ENCODE results near the gene SLC34A2. TPM values are rescaled to one million over a fixed set of nuclear protein-coding genes. Genes with fewer than 3 reads are reported as not detected.

The SLC34A2 gene
- total RNA-seq, 1 experiment from 2014 or later, result not detected

DNA sequence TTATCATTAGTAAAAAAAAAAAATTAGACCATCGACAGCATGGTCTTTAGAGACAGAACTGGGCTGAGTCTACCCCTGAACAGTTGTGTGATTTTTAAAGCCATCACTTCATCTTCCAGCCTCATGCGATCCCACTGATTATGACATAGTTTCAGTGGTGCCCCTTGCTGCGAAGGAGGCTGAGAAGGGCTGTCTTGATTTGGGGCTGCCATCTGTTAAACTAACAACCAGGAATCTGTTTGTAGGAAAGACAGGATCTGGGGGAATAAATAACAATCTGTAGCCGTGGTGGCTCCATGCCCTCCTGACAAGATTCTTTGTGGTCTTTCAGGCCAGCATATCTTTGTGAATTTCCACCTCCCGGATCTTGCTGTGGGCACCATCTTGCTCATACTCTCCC is 17.1 kb downstream of the SLC34A2 start:
- POLR2A ChIA-PET (ENCODE audit: unreplicated experiment), result no interaction called here
- CTCF ChIA-PET, result no interaction called here
- no TSS peak for BruUV-seq (replicated peaks)

DNA sequence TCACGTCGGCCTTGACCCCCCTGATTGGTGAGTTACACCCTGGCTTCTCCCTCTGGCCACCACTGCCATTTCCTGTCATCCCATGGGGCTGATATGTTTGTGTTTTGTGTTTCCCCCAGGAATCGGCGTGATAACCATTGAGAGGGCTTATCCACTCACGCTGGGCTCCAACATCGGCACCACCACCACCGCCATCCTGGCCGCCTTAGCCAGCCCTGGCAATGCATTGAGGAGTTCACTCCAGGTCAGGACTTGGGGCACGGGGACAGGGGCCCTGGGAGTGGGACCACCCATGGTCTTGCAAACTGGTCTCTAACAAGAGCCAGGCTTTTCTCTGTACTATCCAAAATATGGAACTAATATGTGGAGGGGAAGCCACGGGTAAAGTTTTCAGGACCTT is 18.7 kb downstream of the SLC34A2 start:
- H3K9me3 ChIP-seq (ENCODE audit: insufficient read depth, low read depth), result no peaks in the 10 kb centered on the region
- no peaks in the 10 kb centered on the region for H3K4me1 ChIP-seq (replicated peaks; ENCODE audit: insufficient read depth)
- no peaks in the 10 kb centered on the region for H3F3A ChIP-seq (ENCODE audit: insufficient read depth, low read depth)
- no peak for DNase-seq
- intact Hi-C loops (cut with micrococcal nuclease; ENCODE audit: unreplicated experiment), result no loop called here
- no peak overlapping the region for H3K4me2 ChIP-seq
- no peak overlapping the region for H3K4me3 ChIP-seq
- CTCF ChIA-PET, result no interaction called here
- POLR2A ChIA-PET (ENCODE audit: unreplicated experiment), result no interaction called here
- no peaks in the 10 kb centered on the region for H3K79me2 ChIP-seq (ENCODE audit: low read depth)
- no peak overlapping the region for H3K27ac ChIP-seq
- BruUV-seq (replicated peaks), result no TSS peak
- no peaks in the 10 kb centered on the region for H3K36me3 ChIP-seq (ENCODE audit: low read depth)
- TF ChIP-seq, protein P1, sequence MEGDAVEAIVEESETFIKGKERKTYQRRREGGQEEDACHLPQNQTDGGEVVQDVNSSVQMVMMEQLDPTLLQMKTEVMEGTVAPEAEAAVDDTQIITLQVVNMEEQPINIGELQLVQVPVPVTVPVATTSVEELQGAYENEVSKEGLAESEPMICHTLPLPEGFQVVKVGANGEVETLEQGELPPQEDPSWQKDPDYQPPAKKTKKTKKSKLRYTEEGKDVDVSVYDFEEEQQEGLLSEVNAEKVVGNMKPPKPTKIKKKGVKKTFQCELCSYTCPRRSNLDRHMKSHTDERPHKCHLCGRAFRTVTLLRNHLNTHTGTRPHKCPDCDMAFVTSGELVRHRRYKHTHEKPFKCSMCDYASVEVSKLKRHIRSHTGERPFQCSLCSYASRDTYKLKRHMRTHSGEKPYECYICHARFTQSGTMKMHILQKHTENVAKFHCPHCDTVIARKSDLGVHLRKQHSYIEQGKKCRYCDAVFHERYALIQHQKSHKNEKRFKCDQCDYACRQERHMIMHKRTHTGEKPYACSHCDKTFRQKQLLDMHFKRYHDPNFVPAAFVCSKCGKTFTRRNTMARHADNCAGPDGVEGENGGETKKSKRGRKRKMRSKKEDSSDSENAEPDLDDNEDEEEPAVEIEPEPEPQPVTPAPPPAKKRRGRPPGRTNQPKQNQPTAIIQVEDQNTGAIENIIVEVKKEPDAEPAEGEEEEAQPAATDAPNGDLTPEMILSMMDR (conservative IDR thresholded peaks at IDR 0.05), result no peak
- no peaks in the 10 kb centered on the region for H4K20me1 ChIP-seq (ENCODE audit: insufficient read depth)
- H3K27me3 ChIP-seq (ENCODE audit: insufficient read depth, low read depth), result no peaks in the 10 kb centered on the region
- no peak overlapping the region for H2AFZ ChIP-seq
- H3K9me2 ChIP-seq (ENCODE audit: insufficient read depth), result no peaks in the 10 kb centered on the region

More for the DNA sequence above, 17.1 kb downstream of the SLC34A2 start:
- Histone ChIP-seq H3K4me1 (replicated peaks; ENCODE audit: insufficient read depth) (no peaks in the 10 kb centered on the region), H3K27ac (no peak overlapping the region), H3K4me3 (no peak overlapping the region), H3K36me3 (ENCODE audit: low read depth) (no peaks in the 10 kb centered on the region), H3K9me2 (ENCODE audit: insufficient read depth) (no peaks in the 10 kb centered on the region), H3K27me3 (ENCODE audit: insufficient read depth, low read depth) (no peaks in the 10 kb centered on the region), H2AFZ (no peak overlapping the region), H3F3A (ENCODE audit: insufficient read depth, low read depth) (no peaks in the 10 kb centered on the region), H3K9me3 (ENCODE audit: insufficient read depth, low read depth) (no peaks in the 10 kb centered on the region), H3K4me2 (no peak overlapping the region), H4K20me1 (ENCODE audit: insufficient read depth) (no peaks in the 10 kb centered on the region), H3K79me2 (ENCODE audit: low read depth) (no peaks in the 10 kb centered on the region)
- DNase-seq, result no peak
- TF ChIP-seq, protein P1 (conservative IDR thresholded peaks at IDR 0.05), result no peak
- no peak for TF ChIP-seq EZH2 (IDR thresholded peaks at IDR 0.05; ENCODE audit: low read depth)
- intact Hi-C loops (cut with micrococcal nuclease; ENCODE audit: unreplicated experiment), result no loop called here

DNA sequence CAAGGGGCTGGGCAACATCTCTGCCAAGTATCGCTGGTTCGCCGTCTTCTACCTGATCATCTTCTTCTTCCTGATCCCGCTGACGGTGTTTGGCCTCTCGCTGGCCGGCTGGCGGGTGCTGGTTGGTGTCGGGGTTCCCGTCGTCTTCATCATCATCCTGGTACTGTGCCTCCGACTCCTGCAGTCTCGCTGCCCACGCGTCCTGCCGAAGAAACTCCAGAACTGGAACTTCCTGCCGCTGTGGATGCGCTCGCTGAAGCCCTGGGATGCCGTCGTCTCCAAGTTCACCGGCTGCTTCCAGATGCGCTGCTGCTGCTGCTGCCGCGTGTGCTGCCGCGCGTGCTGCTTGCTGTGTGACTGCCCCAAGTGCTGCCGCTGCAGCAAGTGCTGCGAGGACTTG is 20.6 kb downstream of the SLC34A2 start:
- no peaks in the 10 kb centered on the region for H3K27me3 ChIP-seq (ENCODE audit: insufficient read depth, low read depth)
- no peaks in the 10 kb centered on the region for H4K20me1 ChIP-seq (ENCODE audit: insufficient read depth)
- no peaks in the 10 kb centered on the region for H3K4me1 ChIP-seq (replicated peaks; ENCODE audit: insufficient read depth)
- TF ChIP-seq, protein P1 (conservative IDR thresholded peaks at IDR 0.05), result no peak
- no peak for TF ChIP-seq EZH2 (IDR thresholded peaks at IDR 0.05; ENCODE audit: low read depth)
- H3F3A ChIP-seq (ENCODE audit: insufficient read depth, low read depth), result no peaks in the 10 kb centered on the region
- no peaks in the 10 kb centered on the region for H3K79me2 ChIP-seq (ENCODE audit: low read depth)
- no peak overlapping the region for H2AFZ ChIP-seq
- H3K9me3 ChIP-seq (ENCODE audit: insufficient read depth, low read depth), result no peaks in the 10 kb centered on the region
- H3K4me2 ChIP-seq, result no peak overlapping the region
- ChIA-PET POLR2A (ENCODE audit: unreplicated experiment) (no interaction called here), CTCF (no interaction called here)
- BruUV-seq (replicated peaks), result no TSS peak
- H3K36me3 ChIP-seq (ENCODE audit: low read depth), result no peaks in the 10 kb centered on the region
- no peaks in the 10 kb centered on the region for H3K9me2 ChIP-seq (ENCODE audit: insufficient read depth)
- DNase-seq, result no peak
- intact Hi-C loops (cut with micrococcal nuclease; ENCODE audit: unreplicated experiment), result no loop called here
- no peak overlapping the region for H3K4me3 ChIP-seq
- no peak overlapping the region for H3K27ac ChIP-seq
